ENCODE data around the gene PCDH9.
"Not testable (repeated sequence)": the region's sequence is repeated elsewhere in the genome, so short reads cannot be mapped to it uniquely, and the experiment has no call there.

PCDH9 gene

DNA sequence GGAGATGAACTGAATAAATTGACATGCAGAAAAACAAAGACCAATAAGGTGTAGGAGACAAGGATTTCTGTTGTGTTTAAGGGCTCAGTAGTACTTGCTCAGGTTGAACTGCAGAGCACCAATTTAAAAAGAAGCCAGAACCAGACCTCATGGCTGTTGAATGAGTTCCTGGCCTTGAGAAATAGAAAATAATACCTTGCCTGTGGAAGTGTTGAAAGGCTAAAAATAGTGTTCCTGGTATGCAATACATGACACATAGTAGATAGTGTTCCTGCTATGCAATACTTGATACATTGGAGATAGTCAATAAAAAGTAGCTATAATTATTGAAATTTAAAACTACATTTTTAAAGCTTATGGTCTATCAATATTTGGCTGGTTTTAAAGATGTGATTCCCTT, 595.8 kb downstream of the PCDH9 start:
- DNase-seq (no peak), ATAC-seq (replicated peaks) (no peak)
- Mint-ChIP-seq H3K9me3 (peaks cover 3 to 7% of the 10 kb centered on the region in 2 donors), H3K4me1 (ENCODE audit: low read depth in 2 of 2) (no peaks in the 10 kb centered on the region), H3K36me3 (ENCODE audit: insufficient read depth) (no peaks in the 10 kb centered on the region), H3K27me3 (no peaks in the 10 kb centered on the region), H3K4me3 (no peak overlapping the region), H3K27ac (no peak overlapping the region)

DNA sequence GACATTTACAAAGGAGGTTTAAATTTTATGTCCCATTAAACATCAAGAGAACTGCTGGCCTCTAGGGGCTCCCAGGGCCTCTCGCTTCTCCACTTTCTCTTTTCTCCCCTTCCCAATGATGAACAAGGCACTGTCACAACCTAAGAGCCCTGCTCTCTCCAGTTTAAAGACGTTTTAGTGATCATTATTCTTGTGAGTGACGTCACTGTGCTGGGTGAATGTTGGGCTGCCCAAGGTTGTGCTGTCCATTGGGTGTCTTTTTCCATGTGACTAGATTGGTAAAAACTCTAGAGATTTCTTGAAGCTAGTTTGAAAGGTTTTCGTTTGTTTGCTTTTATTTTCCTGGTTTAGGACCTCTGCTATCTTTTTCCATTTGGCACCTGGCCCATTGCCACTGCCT, 602.6 kb downstream of the PCDH9 start:
- ATAC-seq (replicated peaks), result no peak
- no peak overlapping the region for H3K27ac Mint-ChIP-seq
- H3K4me3 Mint-ChIP-seq, result no peak overlapping the region
- H3K27me3 Mint-ChIP-seq, result no peaks in the 10 kb centered on the region
- no peaks in the 10 kb centered on the region for H3K36me3 Mint-ChIP-seq (ENCODE audit: insufficient read depth)
- H3K4me1 Mint-ChIP-seq (ENCODE audit: low read depth in 2 of 2), result no peaks in the 10 kb centered on the region
- no peak for DNase-seq
- H3K9me3 Mint-ChIP-seq, result peaks cover 0 to 4% of the 10 kb centered on the region in 2 donors

DNA sequence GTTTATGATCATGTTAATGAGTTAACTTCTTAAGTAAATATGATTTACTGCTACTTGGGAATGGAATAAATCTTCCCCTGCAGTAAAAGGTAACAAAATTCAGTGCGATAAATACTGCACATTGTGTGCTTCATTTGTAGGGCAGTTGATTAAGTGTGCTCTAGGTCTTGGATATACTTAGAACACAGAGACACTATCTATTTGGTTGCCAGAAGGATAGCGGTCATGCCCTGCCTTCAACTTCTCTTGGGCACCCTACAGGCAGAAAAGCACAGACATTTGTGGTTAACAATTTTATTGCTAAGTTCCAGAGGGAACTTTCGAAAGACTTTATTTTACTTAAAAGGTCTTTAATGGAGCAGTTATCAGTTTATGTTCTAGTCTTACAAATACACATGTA, 605.8 kb downstream of the PCDH9 start:
- Mint-ChIP-seq H3K4me3 (no peak overlapping the region), H3K9me3 (peaks cover 0 to 4% of the 10 kb centered on the region in 2 donors), H3K4me1 (ENCODE audit: low read depth in 2 of 2) (no peaks in the 10 kb centered on the region), H3K27ac (no peak overlapping the region), H3K36me3 (ENCODE audit: insufficient read depth) (no peaks in the 10 kb centered on the region), H3K27me3 (no peaks in the 10 kb centered on the region)
- no peak for DNase-seq
- no peak for ATAC-seq (replicated peaks)

DNA sequence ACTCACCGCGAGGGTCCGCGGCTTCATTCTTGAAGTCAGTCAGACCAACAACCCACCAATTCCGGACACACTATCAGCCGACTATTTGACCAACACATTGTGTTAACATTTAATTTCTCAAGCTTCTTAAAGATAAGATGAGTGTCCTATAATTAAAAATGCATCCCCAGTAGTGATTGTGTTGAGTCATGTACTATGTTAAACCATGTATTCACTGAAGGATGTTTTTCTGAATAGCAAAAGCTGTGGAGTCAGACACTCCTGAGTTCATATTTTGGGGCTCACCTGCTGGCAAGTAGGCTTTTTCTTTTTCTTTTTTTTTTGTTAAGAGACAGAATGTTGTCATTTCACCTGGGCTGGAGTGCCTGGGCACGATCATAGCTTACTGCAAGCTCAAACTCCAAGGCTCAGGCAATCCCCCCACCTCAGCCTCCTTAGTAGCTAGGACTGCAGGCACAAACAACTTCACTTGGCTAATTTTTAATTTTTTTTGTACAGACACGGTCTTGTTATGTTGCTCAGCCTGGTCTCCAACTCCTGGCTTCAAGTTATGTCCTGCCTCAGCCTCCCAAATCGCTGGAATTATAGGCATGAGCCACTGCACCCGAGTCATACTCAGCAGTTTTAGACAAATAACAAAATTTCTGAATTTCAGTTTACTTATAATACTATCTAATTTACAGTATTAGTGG, 606.9 kb downstream of the PCDH9 start:
- H3K4me3 Mint-ChIP-seq, result no peak overlapping the region
- no peaks in the 10 kb centered on the region for H3K27me3 Mint-ChIP-seq
- H3K4me1 Mint-ChIP-seq (ENCODE audit: low read depth in 2 of 2), result no peaks in the 10 kb centered on the region
- peaks cover 0 to 4% of the 10 kb centered on the region in 2 donors for H3K9me3 Mint-ChIP-seq
- DNase-seq (no peak), ATAC-seq (replicated peaks) (no peak)
- no peak overlapping the region for H3K27ac Mint-ChIP-seq
- H3K36me3 Mint-ChIP-seq (ENCODE audit: insufficient read depth), result no peaks in the 10 kb centered on the region

DNA sequence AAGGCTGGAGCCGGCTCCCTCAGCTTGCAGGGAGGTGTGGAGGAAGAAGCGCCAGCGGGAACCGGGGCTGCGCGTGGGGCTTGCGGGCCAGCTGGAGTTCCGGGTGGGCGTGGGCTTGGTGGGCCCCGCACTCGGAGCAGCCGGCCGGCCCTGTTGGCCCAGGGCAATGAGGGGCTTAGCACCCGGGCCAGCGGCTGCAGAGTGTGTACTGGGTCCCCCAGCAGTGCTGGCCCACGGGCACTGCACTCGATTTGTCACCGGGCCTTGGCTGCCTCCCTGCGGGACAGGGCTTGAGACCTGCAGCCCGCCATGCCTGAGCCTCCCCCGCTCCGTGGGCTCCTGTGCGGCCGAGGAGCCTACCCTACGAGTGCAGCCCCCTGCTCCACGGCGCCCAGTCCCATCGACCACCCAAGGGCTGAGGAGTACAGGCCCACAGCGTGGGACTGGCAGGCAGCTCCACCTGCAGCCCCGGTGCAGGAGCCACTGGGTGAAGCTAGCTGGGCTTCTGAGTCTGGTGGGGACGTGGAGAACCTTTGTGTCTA, 608.2 kb downstream of the PCDH9 start:
- not testable (repeated sequence) for H3K4me3 Mint-ChIP-seq; ATAC-seq (replicated peaks); H3K36me3 Mint-ChIP-seq (ENCODE audit: insufficient read depth); H3K9me3 Mint-ChIP-seq; DNase-seq; H3K27ac Mint-ChIP-seq; H3K4me1 Mint-ChIP-seq (ENCODE audit: low read depth in 2 of 2); H3K27me3 Mint-ChIP-seq

DNA sequence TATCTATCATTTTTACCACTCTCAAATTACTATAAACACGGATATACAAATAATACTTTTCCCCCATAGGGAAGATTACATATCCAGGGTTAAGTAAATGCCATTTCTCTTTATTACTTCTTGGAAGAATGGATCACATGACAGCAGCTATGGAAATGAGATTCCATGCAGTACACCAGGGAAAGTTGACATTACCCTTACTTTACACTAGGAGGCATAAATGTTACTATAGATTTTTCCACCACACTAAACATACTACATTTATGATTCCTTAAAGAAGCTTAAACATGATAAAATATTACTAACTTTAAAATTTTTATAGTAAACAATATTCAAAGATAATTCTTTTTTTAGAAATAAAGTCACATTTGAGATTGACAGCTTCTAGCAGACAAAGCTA, 611.4 kb downstream of the PCDH9 start:
- Mint-ChIP-seq H3K27me3 (no peaks in the 10 kb centered on the region), H3K36me3 (ENCODE audit: insufficient read depth) (no peaks in the 10 kb centered on the region), H3K9me3 (peaks cover 0 to 5% of the 10 kb centered on the region in 2 donors), H3K4me3 (no peak overlapping the region), H3K4me1 (ENCODE audit: low read depth in 2 of 2) (no peaks in the 10 kb centered on the region), H3K27ac (no peak overlapping the region)
- ATAC-seq (replicated peaks) (no peak), DNase-seq (no peak)

DNA sequence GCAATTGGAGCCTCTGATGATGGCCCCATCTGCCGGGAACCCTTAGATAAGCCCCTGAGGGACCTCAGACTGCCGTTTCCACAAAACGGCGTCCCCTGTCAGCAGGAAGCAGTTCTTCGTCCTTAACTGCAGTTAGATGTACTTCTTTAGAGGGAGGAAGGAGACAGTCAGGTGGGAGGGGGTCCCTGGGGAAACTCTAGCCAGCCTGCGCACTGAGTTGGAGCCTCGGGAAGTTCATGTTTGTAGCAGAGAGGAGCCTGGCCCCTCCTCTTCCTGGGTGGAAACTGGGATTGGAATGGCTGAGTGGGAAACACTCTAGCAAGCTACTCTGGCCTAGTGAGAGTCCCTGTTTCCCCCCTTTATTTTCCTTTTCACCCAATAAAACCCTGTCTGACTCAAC, 612.4 kb downstream of the PCDH9 start:
- no peak for ATAC-seq (replicated peaks)
- Mint-ChIP-seq H3K4me1 (ENCODE audit: low read depth in 2 of 2) (no peaks in the 10 kb centered on the region), H3K27ac (no peak overlapping the region), H3K9me3 (peaks cover 0 to 4% of the 10 kb centered on the region in 2 donors), H3K4me3 (no peak overlapping the region), H3K36me3 (ENCODE audit: insufficient read depth) (no peaks in the 10 kb centered on the region), H3K27me3 (no peaks in the 10 kb centered on the region)
- no peak for DNase-seq

DNA sequence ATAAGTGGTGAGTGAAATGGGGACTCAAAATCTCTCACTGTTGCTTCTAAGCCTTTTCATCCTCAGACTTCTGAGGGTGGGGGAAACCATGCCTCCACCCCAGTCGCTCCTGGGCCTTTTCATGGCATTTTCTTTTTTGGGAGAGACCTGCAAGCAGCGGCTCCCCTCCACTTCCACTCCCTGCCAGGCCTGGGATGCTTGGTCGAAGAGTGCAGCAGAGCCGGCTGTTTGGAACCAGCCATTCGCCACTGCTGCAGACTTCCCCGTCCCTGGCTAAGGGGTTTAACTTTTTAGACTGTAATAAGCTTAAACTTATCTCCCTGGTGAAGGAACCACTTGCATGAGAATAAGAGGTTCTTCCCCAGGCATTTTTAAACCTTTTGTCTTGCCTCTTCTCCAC, 617.2 kb downstream of the PCDH9 start:
- no peaks in the 10 kb centered on the region for H3K36me3 Mint-ChIP-seq (ENCODE audit: insufficient read depth)
- DNase-seq, result no peak
- no peaks in the 10 kb centered on the region for H3K27me3 Mint-ChIP-seq
- no peak overlapping the region for H3K4me3 Mint-ChIP-seq
- H3K9me3 Mint-ChIP-seq, result peaks cover 0 to 4% of the 10 kb centered on the region in 2 donors
- H3K4me1 Mint-ChIP-seq (ENCODE audit: low read depth in 2 of 2), result no peaks in the 10 kb centered on the region
- no peak overlapping the region for H3K27ac Mint-ChIP-seq
- ATAC-seq (replicated peaks), result no peak

DNA sequence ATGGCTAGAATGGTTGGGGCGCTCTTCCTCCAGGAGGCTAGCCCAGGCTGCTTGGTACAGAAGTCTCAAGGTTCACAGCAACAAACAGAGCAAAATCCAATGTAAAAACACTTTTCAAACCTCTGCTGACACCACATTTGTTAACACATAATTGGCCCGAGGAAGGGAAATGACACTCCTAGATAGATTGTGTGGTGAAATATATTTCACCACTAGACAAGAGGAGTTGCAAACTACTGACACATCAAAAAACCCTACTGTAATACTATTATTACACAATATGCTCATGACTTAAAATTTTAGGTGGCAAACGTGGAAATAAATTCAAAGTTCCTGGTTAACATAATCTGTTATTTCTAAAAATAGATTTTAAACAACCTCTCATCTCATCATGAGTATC, 643.6 kb downstream of the PCDH9 start:
- no peak overlapping the region for H3K27ac Mint-ChIP-seq
- H3K4me3 Mint-ChIP-seq, result no peak overlapping the region
- ATAC-seq (replicated peaks) (no peak), DNase-seq (no peak)
- H3K27me3 Mint-ChIP-seq, result no peaks in the 10 kb centered on the region
- H3K9me3 Mint-ChIP-seq, result peaks cover 0 to 4% of the 10 kb centered on the region in 2 donors
- no peaks in the 10 kb centered on the region for H3K36me3 Mint-ChIP-seq (ENCODE audit: insufficient read depth)
- H3K4me1 Mint-ChIP-seq (ENCODE audit: low read depth in 2 of 2), result no peaks in the 10 kb centered on the region

DNA sequence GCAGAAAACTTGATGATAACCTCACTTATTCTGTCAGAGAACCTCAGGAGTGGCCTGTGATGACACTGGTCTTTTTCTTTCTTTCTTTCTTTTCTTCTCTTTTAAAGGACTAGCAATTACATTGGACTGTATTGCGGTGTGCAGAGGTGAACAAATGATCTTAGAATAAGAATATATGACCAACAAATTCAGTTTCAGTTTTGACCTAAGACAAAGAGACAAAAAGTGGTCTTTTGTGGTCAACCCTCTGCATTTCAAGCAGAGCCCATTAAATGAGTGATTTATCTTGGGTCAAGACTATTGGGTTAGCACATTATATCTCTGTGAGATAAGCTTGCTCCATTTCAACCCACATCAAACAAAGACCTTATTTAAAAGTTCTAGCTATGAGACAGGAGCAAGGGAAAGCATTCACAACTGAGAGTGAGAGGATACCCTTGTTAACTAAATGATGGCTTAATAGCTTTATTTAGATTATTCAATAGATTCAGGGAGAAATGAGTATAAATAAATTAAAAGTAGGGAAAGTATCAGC, 644.4 kb downstream of the PCDH9 start:
- no peak for DNase-seq
- no peaks in the 10 kb centered on the region for H3K4me1 Mint-ChIP-seq (ENCODE audit: low read depth in 2 of 2)
- H3K36me3 Mint-ChIP-seq (ENCODE audit: insufficient read depth), result no peaks in the 10 kb centered on the region
- no peak overlapping the region for H3K27ac Mint-ChIP-seq
- peaks cover 0 to 4% of the 10 kb centered on the region in 2 donors for H3K9me3 Mint-ChIP-seq
- H3K4me3 Mint-ChIP-seq, result no peak overlapping the region
- ATAC-seq (replicated peaks), result no peak
- H3K27me3 Mint-ChIP-seq, result no peaks in the 10 kb centered on the region

DNA sequence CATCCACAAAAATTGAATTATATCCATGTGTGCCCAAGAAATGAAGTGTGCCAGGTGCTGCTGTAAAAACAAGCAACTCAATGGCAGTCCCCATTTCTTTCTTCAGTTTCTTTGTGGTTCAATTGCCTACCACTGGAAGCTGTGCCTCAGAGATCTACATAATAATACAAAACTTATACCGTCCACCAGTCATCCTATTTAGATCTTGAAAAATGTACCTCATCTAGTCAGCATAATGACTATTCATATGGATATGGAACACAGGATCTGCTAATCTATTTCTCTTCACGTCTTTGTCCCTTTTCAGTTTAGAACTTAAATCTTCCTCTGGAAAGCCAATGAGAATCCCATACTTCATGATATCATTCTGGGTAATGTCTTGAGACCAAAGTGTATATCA, 648.5 kb downstream of the PCDH9 start:
- Mint-ChIP-seq H3K27ac (no peak overlapping the region), H3K27me3 (no peaks in the 10 kb centered on the region), H3K4me3 (no peak overlapping the region), H3K9me3 (peaks cover 0 to 4% of the 10 kb centered on the region in 2 donors), H3K4me1 (ENCODE audit: low read depth in 2 of 2) (no peaks in the 10 kb centered on the region), H3K36me3 (ENCODE audit: insufficient read depth) (no peaks in the 10 kb centered on the region)
- DNase-seq, result no peak
- no peak for ATAC-seq (replicated peaks)

DNA sequence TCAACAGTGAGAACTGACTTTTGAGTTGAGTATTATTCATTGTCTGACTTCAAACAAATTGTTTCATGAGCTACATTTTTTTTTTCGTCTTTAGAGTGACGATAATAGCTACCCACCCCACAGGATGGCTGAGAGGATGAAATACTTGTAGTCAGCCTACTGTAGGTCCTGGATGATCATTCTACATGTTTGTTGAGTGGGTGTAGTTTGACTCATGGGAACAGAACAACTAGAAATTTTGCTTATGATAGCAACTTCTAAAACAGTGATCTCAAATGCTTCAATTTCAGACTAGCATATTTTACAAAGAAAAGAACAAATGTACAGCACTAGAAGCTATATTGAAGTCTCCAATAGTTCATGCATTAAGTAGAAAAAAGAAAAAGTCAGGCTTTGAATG, 651.8 kb downstream of the PCDH9 start:
- Mint-ChIP-seq H3K36me3 (ENCODE audit: insufficient read depth) (no peaks in the 10 kb centered on the region), H3K27ac (no peak overlapping the region), H3K27me3 (no peaks in the 10 kb centered on the region), H3K9me3 (peaks cover 0 to 11% of the 10 kb centered on the region in 2 donors), H3K4me3 (no peak overlapping the region), H3K4me1 (ENCODE audit: low read depth in 2 of 2) (no peaks in the 10 kb centered on the region)
- no peak for ATAC-seq (replicated peaks)
- no peak for DNase-seq

DNA sequence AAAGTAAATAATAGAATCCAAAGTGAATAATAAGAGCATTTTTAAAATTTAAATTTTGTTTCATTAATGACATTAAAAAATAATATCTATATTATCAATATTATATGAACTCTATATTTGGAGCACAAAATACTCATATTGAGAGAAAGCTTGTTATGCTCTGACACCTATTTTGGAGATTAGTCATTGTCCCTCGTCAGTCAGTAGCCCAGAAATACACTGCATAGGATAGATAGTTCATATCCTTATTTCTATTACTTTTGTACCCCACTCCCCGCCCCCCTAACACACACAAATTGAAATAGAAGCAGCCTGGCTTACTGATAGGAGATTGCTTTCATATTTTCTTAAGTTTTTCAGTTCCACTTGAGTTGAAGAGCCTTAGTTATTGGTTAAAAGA, 652.8 kb downstream of the PCDH9 start:
- no peak overlapping the region for H3K27ac Mint-ChIP-seq
- no peaks in the 10 kb centered on the region for H3K4me1 Mint-ChIP-seq (ENCODE audit: low read depth in 2 of 2)
- H3K4me3 Mint-ChIP-seq, result no peak overlapping the region
- no peak for ATAC-seq (replicated peaks)
- peaks cover 0 to 11% of the 10 kb centered on the region in 2 donors for H3K9me3 Mint-ChIP-seq
- no peak for DNase-seq
- H3K36me3 Mint-ChIP-seq (ENCODE audit: insufficient read depth), result no peaks in the 10 kb centered on the region
- no peaks in the 10 kb centered on the region for H3K27me3 Mint-ChIP-seq

DNA sequence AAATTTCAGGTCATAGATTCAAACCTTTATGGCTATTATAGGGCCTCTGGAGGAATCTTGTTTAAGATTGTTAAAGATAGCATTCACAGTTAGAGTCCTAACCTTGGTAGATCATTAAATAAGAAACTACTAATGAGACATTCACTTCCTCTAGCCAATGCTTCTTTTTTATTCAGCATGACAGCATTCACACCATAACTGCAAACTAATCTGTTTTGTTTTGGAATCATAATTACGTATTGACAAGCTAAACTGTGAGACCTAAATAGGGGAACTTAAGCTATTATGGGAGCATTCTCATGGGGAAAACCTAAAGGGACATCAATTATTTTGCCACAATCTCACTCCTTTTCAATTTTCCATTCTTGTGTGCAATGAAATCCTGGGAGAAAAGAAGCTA, 653.8 kb downstream of the PCDH9 start:
- ATAC-seq (replicated peaks), result no peak
- H3K27me3 Mint-ChIP-seq, result no peaks in the 10 kb centered on the region
- no peak overlapping the region for H3K4me3 Mint-ChIP-seq
- H3K4me1 Mint-ChIP-seq (ENCODE audit: low read depth in 2 of 2), result no peaks in the 10 kb centered on the region
- H3K9me3 Mint-ChIP-seq, result peaks cover 0 to 11% of the 10 kb centered on the region in 2 donors
- H3K27ac Mint-ChIP-seq, result no peak overlapping the region
- no peaks in the 10 kb centered on the region for H3K36me3 Mint-ChIP-seq (ENCODE audit: insufficient read depth)
- DNase-seq, result no peak

Measured in effector memory CD8-positive, alpha-beta T cell (primary cell).